Measurements from ENCODE around the gene C2. TPM values are rescaled to one million over a fixed set of nuclear protein-coding genes. Genes with fewer than 3 reads are reported as not detected.

Gene C2
- total and polyA plus RNA-seq, 2 donors from 2014 or later = 38.7 to 84.0 TPM

DNA sequence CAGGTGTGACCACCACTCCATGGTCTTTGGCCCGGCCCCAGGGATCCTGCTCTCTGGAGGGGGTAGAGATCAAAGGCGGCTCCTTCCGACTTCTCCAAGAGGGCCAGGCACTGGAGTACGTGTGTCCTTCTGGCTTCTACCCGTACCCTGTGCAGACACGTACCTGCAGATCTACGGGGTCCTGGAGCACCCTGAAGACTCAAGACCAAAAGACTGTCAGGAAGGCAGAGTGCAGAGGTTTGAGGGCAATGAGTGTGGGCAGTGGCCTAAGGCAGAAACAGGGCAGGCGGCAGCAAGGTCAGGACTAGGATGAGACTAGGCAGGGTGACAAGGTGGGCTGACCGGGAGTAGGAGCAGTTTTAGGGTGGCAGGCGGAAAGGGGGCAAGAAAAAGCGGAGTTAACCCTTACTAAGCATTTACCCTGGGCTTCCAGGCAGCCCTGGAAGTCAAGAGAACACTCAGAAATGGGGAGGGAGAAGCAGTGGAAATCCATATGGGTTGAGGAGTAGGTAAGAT is 18.9 kb downstream of the C2 start:
- no peaks in the 10 kb centered on the region for H3K27me3 ChIP-seq (ENCODE audit: control insufficient read depth, insufficient read depth, low read length)
- H3K9me3 ChIP-seq (ENCODE audit: control insufficient read depth in 2 of 3, insufficient read depth in 1 of 3, low read length in 3 of 3) = no peaks in the 10 kb centered on the region
- DNase-seq = no peak
- peak overlapping the region in 2 of 3 donors; percentile 29 to 47 for H3K4me3 ChIP-seq (ENCODE audit: low read length in 3 of 3)
- peaks cover 0 to 6% (median 0%) of the 10 kb centered on the region in 3 donors for H3K4me1 ChIP-seq (ENCODE audit: control insufficient read depth in 2 of 3, insufficient read depth in 2 of 3, low read depth in 1 of 3, low read length in 3 of 3)
- H3K9ac ChIP-seq (ENCODE audit: low read length in 3 of 3) = peak overlapping the region in 1 of 3 donors; percentile 53
- TF ChIP-seq, protein P1, sequence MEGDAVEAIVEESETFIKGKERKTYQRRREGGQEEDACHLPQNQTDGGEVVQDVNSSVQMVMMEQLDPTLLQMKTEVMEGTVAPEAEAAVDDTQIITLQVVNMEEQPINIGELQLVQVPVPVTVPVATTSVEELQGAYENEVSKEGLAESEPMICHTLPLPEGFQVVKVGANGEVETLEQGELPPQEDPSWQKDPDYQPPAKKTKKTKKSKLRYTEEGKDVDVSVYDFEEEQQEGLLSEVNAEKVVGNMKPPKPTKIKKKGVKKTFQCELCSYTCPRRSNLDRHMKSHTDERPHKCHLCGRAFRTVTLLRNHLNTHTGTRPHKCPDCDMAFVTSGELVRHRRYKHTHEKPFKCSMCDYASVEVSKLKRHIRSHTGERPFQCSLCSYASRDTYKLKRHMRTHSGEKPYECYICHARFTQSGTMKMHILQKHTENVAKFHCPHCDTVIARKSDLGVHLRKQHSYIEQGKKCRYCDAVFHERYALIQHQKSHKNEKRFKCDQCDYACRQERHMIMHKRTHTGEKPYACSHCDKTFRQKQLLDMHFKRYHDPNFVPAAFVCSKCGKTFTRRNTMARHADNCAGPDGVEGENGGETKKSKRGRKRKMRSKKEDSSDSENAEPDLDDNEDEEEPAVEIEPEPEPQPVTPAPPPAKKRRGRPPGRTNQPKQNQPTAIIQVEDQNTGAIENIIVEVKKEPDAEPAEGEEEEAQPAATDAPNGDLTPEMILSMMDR (IDR thresholded peaks at IDR 0.05; ENCODE audit: borderline replicate concordance, extremely low read depth, insufficient read depth) = no peak
- no peak for FAIRE-seq
- H3K27ac ChIP-seq (ENCODE audit: low read depth in 2 of 2, low read length in 2 of 2) = peak overlapping the region; percentile 69 to 78
- H3K36me3 ChIP-seq (ENCODE audit: control insufficient read depth in 2 of 3, insufficient read depth in 3 of 3, low read length in 3 of 3) = peaks cover 0 to 3% (median 0%) of the 10 kb centered on the region in 3 donors
- intact Hi-C loops (cut with DNase I) = no loop called here

DNA sequence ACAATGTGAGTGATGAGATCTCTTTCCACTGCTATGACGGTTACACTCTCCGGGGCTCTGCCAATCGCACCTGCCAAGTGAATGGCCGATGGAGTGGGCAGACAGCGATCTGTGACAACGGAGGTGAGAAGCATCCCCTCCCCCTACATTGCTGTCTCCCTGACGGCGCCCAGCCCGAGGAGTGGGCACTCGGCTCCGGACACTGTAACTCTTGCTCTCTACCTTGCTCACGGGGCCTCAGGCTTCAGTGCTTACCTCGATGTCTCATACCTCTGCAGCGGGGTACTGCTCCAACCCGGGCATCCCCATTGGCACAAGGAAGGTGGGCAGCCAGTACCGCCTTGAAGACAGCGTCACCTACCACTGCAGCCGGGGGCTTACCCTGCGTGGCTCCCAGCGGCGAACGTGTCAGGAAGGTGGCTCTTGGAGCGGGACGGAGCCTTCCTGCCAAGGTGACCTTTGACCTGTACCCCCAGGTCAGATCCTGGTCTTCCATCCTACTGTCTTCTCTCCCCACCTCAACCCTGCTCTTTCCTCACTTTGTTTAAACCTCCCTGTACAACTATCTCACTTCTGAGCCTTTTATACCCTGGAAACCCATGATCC is 19.7 kb downstream of the C2 start:
- TF ChIP-seq, protein P1 (IDR thresholded peaks at IDR 0.05; ENCODE audit: borderline replicate concordance, extremely low read depth, insufficient read depth) = no peak
- H3K27me3 ChIP-seq (ENCODE audit: control insufficient read depth, insufficient read depth, low read length) = no peaks in the 10 kb centered on the region
- no peak overlapping the region for H3K27ac ChIP-seq (ENCODE audit: low read depth in 2 of 2, low read length in 2 of 2)
- no peak overlapping the region for H3K4me3 ChIP-seq (ENCODE audit: low read length in 3 of 3)
- intact Hi-C loops (cut with DNase I) = no loop called here
- peaks cover 0 to 6% (median 0%) of the 10 kb centered on the region in 3 donors for H3K4me1 ChIP-seq (ENCODE audit: control insufficient read depth in 2 of 3, insufficient read depth in 2 of 3, low read depth in 1 of 3, low read length in 3 of 3)
- FAIRE-seq (no peak), DNase-seq (no peak)
- no peaks in the 10 kb centered on the region for H3K9me3 ChIP-seq (ENCODE audit: control insufficient read depth in 2 of 3, insufficient read depth in 1 of 3, low read length in 3 of 3)
- no peak overlapping the region for H3K9ac ChIP-seq (ENCODE audit: low read length in 3 of 3)
- peaks cover 0 to 5% (median 1%) of the 10 kb centered on the region in 3 donors for H3K36me3 ChIP-seq (ENCODE audit: control insufficient read depth in 2 of 3, insufficient read depth in 3 of 3, low read length in 3 of 3)

DNA sequence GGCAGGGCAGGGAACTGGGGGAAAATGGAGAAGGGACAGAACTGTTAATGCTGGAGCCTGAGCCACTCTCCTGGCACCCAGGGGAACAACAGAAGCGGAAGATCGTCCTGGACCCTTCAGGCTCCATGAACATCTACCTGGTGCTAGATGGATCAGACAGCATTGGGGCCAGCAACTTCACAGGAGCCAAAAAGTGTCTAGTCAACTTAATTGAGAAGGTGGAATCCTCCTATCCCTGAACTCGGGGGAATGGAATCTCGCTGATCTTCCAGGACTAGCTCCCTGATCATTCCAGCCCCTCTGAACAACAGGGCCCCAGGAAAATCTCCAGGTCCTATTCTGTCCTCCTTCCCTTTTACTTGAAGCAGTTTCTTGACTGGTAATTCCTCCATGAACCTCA is 20.3 kb downstream of the C2 start:
- DNase-seq = no peak
- intact Hi-C loops (cut with DNase I) = no loop called here
- Histone ChIP-seq H3K9me3 (ENCODE audit: control insufficient read depth in 2 of 3, insufficient read depth in 1 of 3, low read length in 3 of 3) (no peaks in the 10 kb centered on the region), H3K36me3 (ENCODE audit: control insufficient read depth in 2 of 3, insufficient read depth in 3 of 3, low read length in 3 of 3) (peaks cover 0 to 6% (median 5%) of the 10 kb centered on the region in 3 donors), H3K27me3 (ENCODE audit: control insufficient read depth, insufficient read depth, low read length) (no peaks in the 10 kb centered on the region), H3K9ac (ENCODE audit: low read length in 3 of 3) (no peak overlapping the region), H3K4me1 (ENCODE audit: control insufficient read depth in 2 of 3, insufficient read depth in 2 of 3, low read depth in 1 of 3, low read length in 3 of 3) (peaks cover 0 to 6% (median 0%) of the 10 kb centered on the region in 3 donors), H3K27ac (ENCODE audit: low read depth in 2 of 2, low read length in 2 of 2) (no peak overlapping the region), H3K4me3 (ENCODE audit: low read length in 3 of 3) (no peak overlapping the region)
- TF ChIP-seq, protein P1 (IDR thresholded peaks at IDR 0.05; ENCODE audit: borderline replicate concordance, extremely low read depth, insufficient read depth) = no peak
- FAIRE-seq = no peak
